ENCODE measurements around the gene MVB12B.

MVB12B gene

DNA sequence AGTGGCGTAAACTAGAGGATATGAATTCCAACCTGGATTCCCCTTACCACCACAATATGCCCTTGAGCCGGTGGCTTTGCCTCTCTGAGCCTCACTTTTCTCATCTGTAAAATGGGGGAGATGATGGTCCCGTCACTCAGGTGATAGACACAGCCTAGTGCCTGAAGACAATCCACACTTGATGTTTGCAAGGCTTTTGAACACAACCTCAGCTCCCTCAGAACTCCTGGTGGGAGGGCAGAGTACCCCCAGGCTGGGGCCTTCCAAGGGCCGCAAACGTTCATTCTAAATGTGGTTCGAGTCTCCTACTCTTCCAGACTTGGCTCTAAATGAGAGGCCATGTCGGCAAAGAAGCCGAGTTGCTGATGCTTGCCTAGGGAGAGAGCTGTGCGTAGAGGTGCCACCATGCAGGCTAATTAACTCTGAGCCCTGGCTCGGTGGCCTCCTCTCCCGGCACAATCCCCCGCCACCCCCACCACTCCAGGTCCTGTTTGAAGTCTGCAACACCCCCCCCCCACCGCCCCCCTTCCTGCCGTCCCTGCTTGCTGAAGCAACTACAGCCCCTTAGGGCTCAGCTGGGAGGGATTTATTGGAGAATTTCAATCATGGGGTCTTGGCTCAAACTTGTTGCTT lies 189.4 kb downstream of the MVB12B start:
- Histone ChIP-seq H3K27me3 (ENCODE audit: insufficient read depth, insufficient read length) (peaks cover 43% of the 10 kb centered on the region), H3K4me1 (ENCODE audit: insufficient read depth, insufficient read length) (peaks cover 13% of the 10 kb centered on the region), H3K36me3 (ENCODE audit: insufficient read depth, insufficient read length, low read length) (no peaks in the 10 kb centered on the region), H3K9ac (ENCODE audit: insufficient read length, low read depth) (peak overlapping the region; percentile 34), H3K4me3 (ENCODE audit: insufficient read length, low read depth) (no peak overlapping the region), H3K9me3 (ENCODE audit: insufficient read depth, low read length) (no peaks in the 10 kb centered on the region)
- TF ChIP-seq SUZ12 (IDR thresholded peaks at IDR 0.05; ENCODE audit: extremely low read depth, insufficient read depth, insufficient read length) (no peak), YY1 (IDR thresholded peaks at IDR 0.05; ENCODE audit: insufficient read depth, insufficient read length) (no peak), ZNF274 (IDR thresholded peaks at IDR 0.05; ENCODE audit: low read depth, low read length) (no peak)
- no peak for DNase-seq (ENCODE audit: low read depth, low spot score)

- Histone ChIP-seq H3K9me3 (ENCODE audit: insufficient read depth, low read length) (no peaks in the 10 kb centered on the region), H3K4me3 (ENCODE audit: insufficient read length, low read depth) (peak overlapping the region; percentile 3), H3K27me3 (ENCODE audit: insufficient read depth, insufficient read length) (peaks cover 43% of the 10 kb centered on the region), H3K4me1 (ENCODE audit: insufficient read depth, insufficient read length) (peaks cover 15% of the 10 kb centered on the region), H3K9ac (ENCODE audit: insufficient read length, low read depth) (peak overlapping the region; percentile 1), H3K36me3 (ENCODE audit: insufficient read depth, insufficient read length, low read length) (no peaks in the 10 kb centered on the region)
- no peak for DNase-seq (ENCODE audit: low read depth, low spot score)
- TF ChIP-seq SUZ12 (IDR thresholded peaks at IDR 0.05; ENCODE audit: extremely low read depth, insufficient read depth, insufficient read length) (no peak), ZNF274 (IDR thresholded peaks at IDR 0.05; ENCODE audit: low read depth, low read length) (no peak), YY1 (IDR thresholded peaks at IDR 0.05; ENCODE audit: insufficient read depth, insufficient read length) (no peak)
Measured at GRCh38 chr9:126516561-126516935, 189.9 kb downstream of the MVB12B start.

DNA sequence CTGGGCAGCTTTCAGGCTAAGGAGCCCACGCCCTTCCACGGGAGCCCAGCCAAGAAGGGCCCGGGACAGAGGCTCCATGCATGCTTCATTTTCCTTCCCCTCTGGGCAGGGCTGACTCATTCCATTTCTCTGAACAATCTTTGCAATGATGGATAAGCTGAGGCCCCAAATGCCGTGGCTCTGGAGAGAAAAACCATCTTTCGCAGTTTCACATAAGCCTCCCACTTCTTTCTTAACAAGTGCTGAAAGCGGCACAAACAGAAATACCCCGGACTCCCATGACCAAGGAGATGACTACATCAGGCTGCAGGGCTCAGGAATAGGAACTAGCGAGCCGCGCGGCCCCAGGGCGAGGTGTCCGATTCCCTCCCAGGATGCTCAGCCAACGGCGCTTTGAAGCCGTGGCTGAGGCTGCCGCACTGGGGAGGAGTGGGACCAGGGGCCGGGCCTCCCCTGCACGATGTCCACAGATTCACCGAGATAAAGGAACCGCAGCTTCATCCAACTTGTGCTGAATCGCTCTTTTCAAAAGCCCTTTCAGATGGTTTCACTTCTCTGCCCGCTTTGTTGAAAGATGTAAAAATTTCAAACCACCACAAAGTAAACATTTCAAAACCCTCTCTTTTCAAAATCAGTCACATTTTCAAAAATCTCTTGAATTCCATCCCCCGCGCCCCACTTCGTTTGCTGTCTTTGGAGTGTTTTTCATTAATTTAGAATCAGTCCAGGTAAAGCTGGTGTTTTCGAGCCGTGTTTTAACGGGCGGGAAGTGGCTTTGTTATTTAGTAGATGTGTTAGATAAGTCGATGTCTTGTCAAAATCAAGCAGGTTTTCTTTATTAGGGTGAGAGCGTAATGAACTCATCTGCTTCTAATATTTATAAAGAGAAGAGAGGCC lies 190.6 kb downstream of the MVB12B start:
- Histone ChIP-seq H3K9ac (ENCODE audit: insufficient read length, low read depth) (peak overlapping the region; percentile 47), H3K27me3 (ENCODE audit: insufficient read depth, insufficient read length) (peaks cover 43% of the 10 kb centered on the region), H3K4me1 (ENCODE audit: insufficient read depth, insufficient read length) (peaks cover 18% of the 10 kb centered on the region), H3K9me3 (ENCODE audit: insufficient read depth, low read length) (no peaks in the 10 kb centered on the region), H3K36me3 (ENCODE audit: insufficient read depth, insufficient read length, low read length) (no peaks in the 10 kb centered on the region), H3K4me3 (ENCODE audit: insufficient read length, low read depth) (peak overlapping the region; percentile 3)
- DNase-seq (ENCODE audit: low read depth, low spot score): no peak
- no peak for TF ChIP-seq SUZ12 (IDR thresholded peaks at IDR 0.05; ENCODE audit: extremely low read depth, insufficient read depth, insufficient read length)
- TF ChIP-seq ZNF274 (IDR thresholded peaks at IDR 0.05; ENCODE audit: low read depth, low read length): no peak
- TF ChIP-seq YY1 (IDR thresholded peaks at IDR 0.05; ENCODE audit: insufficient read depth, insufficient read length): no peak

DNA sequence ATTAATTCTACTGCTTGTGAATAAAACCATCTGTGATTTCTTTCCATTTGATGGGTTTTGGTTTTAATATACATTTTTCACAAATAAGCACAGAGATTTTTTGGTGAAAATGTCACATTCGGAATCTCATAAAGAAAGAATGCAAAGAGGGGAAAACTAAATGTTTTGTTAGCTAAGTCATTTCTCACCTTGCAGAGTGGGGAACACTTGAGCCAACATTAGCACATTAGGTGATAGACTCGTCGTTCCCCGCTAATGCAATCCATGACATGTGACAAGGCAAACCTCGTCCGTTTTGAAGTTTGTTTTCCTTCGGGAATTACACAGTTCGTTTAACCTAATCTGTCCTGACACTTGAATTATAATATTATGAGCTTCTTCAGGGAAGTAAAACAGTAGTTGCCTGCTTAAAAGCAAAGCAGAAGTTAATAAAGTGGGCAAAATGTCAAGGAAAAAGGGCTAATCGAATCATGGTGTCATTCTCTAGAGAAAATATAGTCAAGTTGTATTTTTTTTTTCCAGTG lies 191.3 kb downstream of the MVB12B start:
- peaks cover 43% of the 10 kb centered on the region for H3K27me3 ChIP-seq (ENCODE audit: insufficient read depth, insufficient read length)
- H3K4me1 ChIP-seq (ENCODE audit: insufficient read depth, insufficient read length): peaks cover 18% of the 10 kb centered on the region
- no peak overlapping the region for H3K4me3 ChIP-seq (ENCODE audit: insufficient read length, low read depth)
- TF ChIP-seq SUZ12 (IDR thresholded peaks at IDR 0.05; ENCODE audit: extremely low read depth, insufficient read depth, insufficient read length) (no peak), YY1 (IDR thresholded peaks at IDR 0.05; ENCODE audit: insufficient read depth, insufficient read length) (no peak), ZNF274 (IDR thresholded peaks at IDR 0.05; ENCODE audit: low read depth, low read length) (no peak)
- H3K36me3 ChIP-seq (ENCODE audit: insufficient read depth, insufficient read length, low read length): no peaks in the 10 kb centered on the region
- H3K9ac ChIP-seq (ENCODE audit: insufficient read length, low read depth): no peak overlapping the region
- no peaks in the 10 kb centered on the region for H3K9me3 ChIP-seq (ENCODE audit: insufficient read depth, low read length)
- no peak for DNase-seq (ENCODE audit: low read depth, low spot score)

GRCh38 chr9:126518763-126519162 lies 192.1 kb downstream of the MVB12B start:
- H3K4me3 ChIP-seq (ENCODE audit: insufficient read length, low read depth): no peak overlapping the region
- DNase-seq (ENCODE audit: low read depth, low spot score): no peak
- no peaks in the 10 kb centered on the region for H3K36me3 ChIP-seq (ENCODE audit: insufficient read depth, insufficient read length, low read length)
- no peak overlapping the region for H3K9ac ChIP-seq (ENCODE audit: insufficient read length, low read depth)
- peaks cover 43% of the 10 kb centered on the region for H3K27me3 ChIP-seq (ENCODE audit: insufficient read depth, insufficient read length)
- H3K4me1 ChIP-seq (ENCODE audit: insufficient read depth, insufficient read length): peaks cover 14% of the 10 kb centered on the region
- TF ChIP-seq ZNF274 (IDR thresholded peaks at IDR 0.05; ENCODE audit: low read depth, low read length) (no peak), SUZ12 (IDR thresholded peaks at IDR 0.05; ENCODE audit: extremely low read depth, insufficient read depth, insufficient read length) (no peak), YY1 (IDR thresholded peaks at IDR 0.05; ENCODE audit: insufficient read depth, insufficient read length) (no peak)
- H3K9me3 ChIP-seq (ENCODE audit: insufficient read depth, low read length): no peaks in the 10 kb centered on the region

- Histone ChIP-seq H3K27me3 (ENCODE audit: insufficient read depth, insufficient read length) (peaks cover 39% of the 10 kb centered on the region), H3K9me3 (ENCODE audit: insufficient read depth, low read length) (no peaks in the 10 kb centered on the region), H3K4me1 (ENCODE audit: insufficient read depth, insufficient read length) (peaks cover 11% of the 10 kb centered on the region), H3K9ac (ENCODE audit: insufficient read length, low read depth) (no peak overlapping the region), H3K4me3 (ENCODE audit: insufficient read length, low read depth) (no peak overlapping the region), H3K36me3 (ENCODE audit: insufficient read depth, insufficient read length, low read length) (no peaks in the 10 kb centered on the region)
- TF ChIP-seq SUZ12 (IDR thresholded peaks at IDR 0.05; ENCODE audit: extremely low read depth, insufficient read depth, insufficient read length): no peak
- no peak for TF ChIP-seq ZNF274 (IDR thresholded peaks at IDR 0.05; ENCODE audit: low read depth, low read length)
- no peak for TF ChIP-seq YY1 (IDR thresholded peaks at IDR 0.05; ENCODE audit: insufficient read depth, insufficient read length)
- no peak for DNase-seq (ENCODE audit: low read depth, low spot score)
Measured at GRCh38 chr9:126519660-126520420, 193.2 kb downstream of the MVB12B start.
